ENCODE data around the gene ITGB7. TPM values are rescaled to one million over a fixed set of nuclear protein-coding genes. Genes with fewer than 3 reads are reported as not detected.
"Not testable (repeated sequence)": the region's sequence is repeated elsewhere in the genome, so short reads cannot be mapped to it uniquely, and the experiment has no call there.

ITGB7 gene
- total and polyA plus RNA-seq, 2 donors, result 9.5 to 18.9 TPM

DNA sequence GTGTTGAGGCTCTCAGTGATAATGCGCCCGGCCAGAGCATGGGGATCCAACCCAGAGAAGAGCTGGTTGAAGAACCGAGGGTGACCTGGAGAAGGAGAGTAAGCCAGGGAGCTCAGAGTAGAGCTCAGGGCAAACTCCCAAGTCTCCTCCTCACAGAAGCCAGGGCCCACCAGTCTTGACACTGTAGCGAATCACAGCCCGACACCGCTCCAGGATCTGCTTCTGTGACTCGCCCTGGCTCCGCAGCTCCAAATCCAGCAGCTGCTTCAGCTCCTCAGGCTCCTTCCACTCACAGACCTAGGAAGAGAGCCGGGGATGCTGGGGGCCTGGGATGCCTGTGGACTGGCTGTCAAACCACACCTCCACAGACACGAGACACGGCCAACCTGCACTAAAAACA lies 34.7 kb downstream of the ITGB7 start:
- DNase-seq (ENCODE audit: low read depth in 6 of 9, low spot score in 9 of 9), result no peak
- H3K4me3 ChIP-seq (ENCODE audit: low read length in 2 of 2), result no peak overlapping the region
- no peak overlapping the region for H3K27ac ChIP-seq (ENCODE audit: low read depth in 1 of 2, low read length in 1 of 2)
- H3K4me1 ChIP-seq (ENCODE audit: control insufficient read depth in 2 of 2, insufficient read depth in 2 of 2, low read length in 2 of 2), result peaks cover 0 to 3% of the 10 kb centered on the region in 2 donors
- peaks cover 9 to 16% of the 10 kb centered on the region in 2 donors for H3K36me3 ChIP-seq (ENCODE audit: control insufficient read depth in 2 of 2, insufficient read depth in 2 of 2, low read length in 1 of 2)
- 96% methylated on average over 11 of the region's 11 CpGs for WGBS
- no peaks in the 10 kb centered on the region for H3K27me3 ChIP-seq (ENCODE audit: control insufficient read depth in 2 of 2, insufficient read depth in 1 of 2, low read length in 1 of 2)
- H3K9me3 ChIP-seq (ENCODE audit: control insufficient read depth in 2 of 2, insufficient read depth in 1 of 2, low read length in 1 of 2), result no peaks in the 10 kb centered on the region

DNA sequence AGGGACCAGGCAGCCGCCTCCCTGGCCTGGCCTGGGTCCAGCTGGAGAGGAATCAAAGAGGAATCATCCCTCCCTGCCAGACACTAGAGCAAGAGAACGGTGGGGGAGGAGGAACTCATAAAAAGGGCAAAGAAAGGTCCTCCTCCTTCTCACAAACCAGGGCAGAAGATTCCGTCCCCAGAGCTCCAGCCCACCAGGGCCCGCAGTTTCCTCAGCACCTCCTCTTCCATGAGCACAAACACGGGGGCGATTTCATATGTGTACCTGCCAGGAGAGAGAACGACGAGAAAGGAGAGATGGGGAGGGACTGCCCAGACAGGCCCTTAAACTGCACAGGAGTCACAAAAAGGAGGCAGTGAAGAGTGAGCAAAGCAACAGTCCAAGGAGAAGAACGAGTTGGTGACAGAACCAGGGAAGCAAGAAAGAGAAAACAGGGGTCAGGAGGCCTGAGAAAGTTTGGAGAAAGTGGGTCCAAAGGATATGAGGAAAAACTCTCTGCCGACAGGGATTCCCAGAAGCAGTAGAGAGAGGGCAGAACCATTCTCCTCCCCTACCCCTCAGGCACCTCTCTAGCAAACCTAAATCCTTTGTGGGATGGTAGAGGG lies 35.2 kb downstream of the ITGB7 start:
- Histone ChIP-seq H3K4me1 (ENCODE audit: control insufficient read depth in 2 of 2, insufficient read depth in 2 of 2, low read length in 2 of 2) (peaks cover 0 to 3% of the 10 kb centered on the region in 2 donors), H3K9me3 (ENCODE audit: control insufficient read depth in 2 of 2, insufficient read depth in 1 of 2, low read length in 1 of 2) (no peaks in the 10 kb centered on the region), H3K27me3 (ENCODE audit: control insufficient read depth in 2 of 2, insufficient read depth in 1 of 2, low read length in 1 of 2) (no peaks in the 10 kb centered on the region), H3K27ac (ENCODE audit: low read depth in 1 of 2, low read length in 1 of 2) (no peak overlapping the region), H3K4me3 (ENCODE audit: low read length in 2 of 2) (no peak overlapping the region), H3K36me3 (ENCODE audit: control insufficient read depth in 2 of 2, insufficient read depth in 2 of 2, low read length in 1 of 2) (peaks cover 9 to 16% of the 10 kb centered on the region in 2 donors)
- WGBS, result 92% methylated on average over 10 of the region's 10 CpGs
- no peak for DNase-seq (ENCODE audit: low read depth in 6 of 9, low spot score in 9 of 9)

DNA sequence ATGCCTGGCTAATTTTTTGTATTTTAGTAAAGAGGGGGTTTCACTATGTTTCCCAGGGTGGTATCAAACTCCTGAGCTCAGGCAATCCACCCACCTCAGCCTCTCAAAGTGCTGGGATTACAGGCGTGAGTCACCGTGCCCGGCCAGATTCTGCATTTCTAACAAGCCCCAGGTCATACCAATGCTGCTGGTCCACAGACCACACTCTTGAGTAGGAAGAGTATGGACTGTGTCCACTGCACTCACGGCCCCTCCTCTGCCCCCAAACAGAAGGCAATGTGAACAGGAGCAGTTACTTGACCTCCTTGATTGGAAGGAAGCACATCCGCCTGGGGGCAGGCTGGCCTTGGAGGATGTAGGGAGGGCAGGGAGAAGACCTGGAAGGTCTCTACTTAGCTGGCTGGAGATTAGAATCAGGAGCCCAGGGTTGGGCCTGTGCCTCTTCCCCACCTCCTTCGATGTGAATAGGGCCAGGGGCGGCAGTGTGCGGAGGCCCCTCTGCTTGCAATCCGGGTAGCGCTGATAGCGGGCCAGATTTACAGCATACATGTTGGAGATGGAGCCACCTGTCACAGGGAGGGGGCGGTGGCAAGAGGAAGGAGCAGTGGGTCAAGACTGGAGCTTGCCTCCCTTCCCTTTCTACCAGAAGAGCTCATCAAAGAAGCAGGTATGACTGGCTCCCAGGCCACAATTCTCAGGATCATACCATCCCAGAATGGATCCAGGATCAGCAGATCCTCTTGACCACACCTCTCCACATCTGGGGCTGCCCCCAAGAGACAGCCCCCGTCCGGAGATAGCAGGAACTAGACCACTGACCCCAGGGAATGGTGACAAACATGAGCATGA lies 36.0 kb downstream of the ITGB7 start:
- no peaks in the 10 kb centered on the region for H3K9me3 ChIP-seq (ENCODE audit: control insufficient read depth in 2 of 2, insufficient read depth in 1 of 2, low read length in 1 of 2)
- WGBS, result 96% methylated on average over 14 of the region's 14 CpGs
- peaks cover 9 to 16% of the 10 kb centered on the region in 2 donors for H3K36me3 ChIP-seq (ENCODE audit: control insufficient read depth in 2 of 2, insufficient read depth in 2 of 2, low read length in 1 of 2)

DNA sequence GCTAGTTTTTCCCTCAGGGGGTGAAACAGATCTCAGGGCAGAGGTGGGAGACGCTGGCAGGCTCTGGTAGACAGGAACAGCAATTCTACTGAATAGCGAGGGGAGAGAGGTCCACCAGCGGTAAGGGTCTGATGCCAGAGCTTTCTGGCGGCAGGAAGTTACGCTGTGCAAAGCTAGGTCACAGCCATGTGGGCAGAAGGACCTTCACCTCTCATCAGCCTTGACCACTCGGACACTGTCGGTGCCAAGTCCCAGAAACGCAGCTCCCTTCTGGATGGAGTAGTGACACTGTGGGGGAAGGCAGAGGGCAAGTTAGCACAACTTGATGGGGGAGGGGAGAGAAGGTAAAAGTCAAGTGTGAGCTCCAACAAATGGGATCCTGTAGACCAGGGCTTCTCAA lies 36.8 kb downstream of the ITGB7 start:
- Histone ChIP-seq H3K27ac (ENCODE audit: low read depth in 1 of 2, low read length in 1 of 2) (no peak overlapping the region), H3K9me3 (ENCODE audit: control insufficient read depth in 2 of 2, insufficient read depth in 1 of 2, low read length in 1 of 2) (no peaks in the 10 kb centered on the region), H3K36me3 (ENCODE audit: control insufficient read depth in 2 of 2, insufficient read depth in 2 of 2, low read length in 1 of 2) (peaks cover 9 to 16% of the 10 kb centered on the region in 2 donors), H3K4me1 (ENCODE audit: control insufficient read depth in 2 of 2, insufficient read depth in 2 of 2, low read length in 2 of 2) (peaks cover 0 to 3% of the 10 kb centered on the region in 2 donors), H3K27me3 (ENCODE audit: control insufficient read depth in 2 of 2, insufficient read depth in 1 of 2, low read length in 1 of 2) (no peaks in the 10 kb centered on the region), H3K4me3 (ENCODE audit: low read length in 2 of 2) (no peak overlapping the region)
- WGBS, result 98% methylated on average over 8 of the region's 8 CpGs
- DNase-seq (ENCODE audit: low read depth in 6 of 9, low spot score in 9 of 9), result no peak

More for the DNA sequence above, 36.0 kb downstream of the ITGB7 start:
- H3K27me3 ChIP-seq (ENCODE audit: control insufficient read depth in 2 of 2, insufficient read depth in 1 of 2, low read length in 1 of 2), result no peaks in the 10 kb centered on the region
- no peak overlapping the region for H3K4me3 ChIP-seq (ENCODE audit: low read length in 2 of 2)
- peaks cover 0 to 3% of the 10 kb centered on the region in 2 donors for H3K4me1 ChIP-seq (ENCODE audit: control insufficient read depth in 2 of 2, insufficient read depth in 2 of 2, low read length in 2 of 2)
- H3K27ac ChIP-seq (ENCODE audit: low read depth in 1 of 2, low read length in 1 of 2), result no peak overlapping the region
- DNase-seq (ENCODE audit: low read depth in 6 of 9, low spot score in 9 of 9), result no peak

DNA sequence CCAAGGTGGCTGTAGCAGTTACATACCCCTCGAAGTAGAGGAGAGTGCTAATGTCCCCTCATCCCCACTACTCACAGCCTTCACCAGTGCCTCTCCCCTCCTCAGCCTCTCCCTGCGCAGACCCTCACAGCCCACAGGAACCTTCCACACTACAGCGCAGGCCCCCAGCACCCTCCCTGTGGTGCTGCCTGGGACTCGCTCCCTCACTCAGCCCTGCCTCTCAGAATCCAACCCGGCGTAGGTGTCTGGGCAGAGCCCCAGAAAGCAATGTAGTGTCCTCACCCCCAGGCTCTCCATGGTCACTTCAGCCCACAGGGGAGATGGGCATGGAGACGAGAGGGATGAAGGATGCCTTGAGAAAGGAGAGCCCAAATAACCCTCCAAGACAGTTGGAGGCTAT lies 37.4 kb downstream of the ITGB7 start:
- H3K27me3 ChIP-seq (ENCODE audit: control insufficient read depth in 2 of 2, insufficient read depth in 1 of 2, low read length in 1 of 2), result no peaks in the 10 kb centered on the region
- 97% methylated on average over 7 of the region's 7 CpGs for WGBS
- no peak overlapping the region for H3K4me3 ChIP-seq (ENCODE audit: low read length in 2 of 2)
- peaks cover 9 to 16% of the 10 kb centered on the region in 2 donors for H3K36me3 ChIP-seq (ENCODE audit: control insufficient read depth in 2 of 2, insufficient read depth in 2 of 2, low read length in 1 of 2)
- H3K27ac ChIP-seq (ENCODE audit: low read depth in 1 of 2, low read length in 1 of 2), result no peak overlapping the region
- DNase-seq (ENCODE audit: low read depth in 6 of 9, low spot score in 9 of 9), result no peak
- peaks cover 0 to 3% of the 10 kb centered on the region in 2 donors for H3K4me1 ChIP-seq (ENCODE audit: control insufficient read depth in 2 of 2, insufficient read depth in 2 of 2, low read length in 2 of 2)
- no peaks in the 10 kb centered on the region for H3K9me3 ChIP-seq (ENCODE audit: control insufficient read depth in 2 of 2, insufficient read depth in 1 of 2, low read length in 1 of 2)

DNA sequence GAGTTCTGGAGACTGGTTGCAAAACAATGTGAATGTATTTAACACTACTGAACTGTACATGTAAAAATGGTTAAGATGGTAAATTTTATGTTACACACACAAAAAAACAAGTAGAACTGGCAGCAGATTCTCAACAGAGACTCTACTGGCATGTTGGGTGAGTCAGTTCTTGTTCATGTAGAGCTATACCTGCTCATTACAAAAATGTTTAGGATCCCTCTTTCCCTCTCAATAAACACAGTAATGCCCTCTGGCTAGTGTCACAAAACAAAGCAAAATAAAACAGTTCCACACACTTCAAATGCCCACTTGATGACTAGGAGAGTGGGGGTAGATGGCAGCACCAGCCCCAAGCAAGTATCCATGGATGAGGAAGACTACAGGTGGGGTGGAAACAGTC lies 40.2 kb downstream of the ITGB7 start:
- peaks cover 6 to 13% of the 10 kb centered on the region in 2 donors for H3K36me3 ChIP-seq (ENCODE audit: control insufficient read depth in 2 of 2, insufficient read depth in 2 of 2, low read length in 1 of 2)
- H3K27ac ChIP-seq (ENCODE audit: low read depth in 1 of 2, low read length in 1 of 2), result no peak overlapping the region

DNA sequence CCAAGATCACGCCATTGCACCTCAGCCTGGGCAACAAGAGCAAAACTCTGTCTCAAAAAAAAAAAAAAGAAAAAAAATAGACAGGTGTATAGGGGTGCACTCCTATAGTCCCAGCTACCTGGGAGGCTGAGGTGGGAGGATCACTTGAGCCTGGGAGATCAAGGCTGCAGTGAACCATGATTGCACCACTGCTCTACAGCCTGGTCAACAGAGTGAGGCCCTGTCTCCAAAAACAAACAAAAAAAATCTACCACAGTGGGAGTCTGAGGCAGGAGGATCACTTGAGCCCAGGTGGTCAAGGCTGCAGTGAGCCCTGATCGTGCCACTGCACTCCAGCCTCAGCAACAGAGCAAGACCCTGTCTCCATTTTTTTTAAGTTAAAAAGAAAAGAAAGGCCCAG lies 44.0 kb downstream of the ITGB7 start:
- not testable (repeated sequence) for H3K27me3 ChIP-seq (ENCODE audit: control insufficient read depth in 2 of 2, insufficient read depth in 1 of 2, low read length in 1 of 2); H3K27ac ChIP-seq (ENCODE audit: low read depth in 1 of 2, low read length in 1 of 2); H3K9me3 ChIP-seq (ENCODE audit: control insufficient read depth in 2 of 2, insufficient read depth in 1 of 2, low read length in 1 of 2); DNase-seq (ENCODE audit: low read depth in 6 of 9, low spot score in 9 of 9); H3K36me3 ChIP-seq (ENCODE audit: control insufficient read depth in 2 of 2, insufficient read depth in 2 of 2, low read length in 1 of 2); H3K4me3 ChIP-seq (ENCODE audit: low read length in 2 of 2); H3K4me1 ChIP-seq (ENCODE audit: control insufficient read depth in 2 of 2, insufficient read depth in 2 of 2, low read length in 2 of 2)
- WGBS, result 97% methylated on average over 2 of the region's 2 CpGs

More for the DNA sequence above, 40.2 kb downstream of the ITGB7 start:
- Histone ChIP-seq H3K27me3 (ENCODE audit: control insufficient read depth in 2 of 2, insufficient read depth in 1 of 2, low read length in 1 of 2) (no peaks in the 10 kb centered on the region), H3K4me3 (ENCODE audit: low read length in 2 of 2) (no peak overlapping the region), H3K4me1 (ENCODE audit: control insufficient read depth in 2 of 2, insufficient read depth in 2 of 2, low read length in 2 of 2) (peaks cover 0 to 3% of the 10 kb centered on the region in 2 donors), H3K9me3 (ENCODE audit: control insufficient read depth in 2 of 2, insufficient read depth in 1 of 2, low read length in 1 of 2) (no peaks in the 10 kb centered on the region)
- no peak for DNase-seq (ENCODE audit: low read depth in 6 of 9, low spot score in 9 of 9)

DNA sequence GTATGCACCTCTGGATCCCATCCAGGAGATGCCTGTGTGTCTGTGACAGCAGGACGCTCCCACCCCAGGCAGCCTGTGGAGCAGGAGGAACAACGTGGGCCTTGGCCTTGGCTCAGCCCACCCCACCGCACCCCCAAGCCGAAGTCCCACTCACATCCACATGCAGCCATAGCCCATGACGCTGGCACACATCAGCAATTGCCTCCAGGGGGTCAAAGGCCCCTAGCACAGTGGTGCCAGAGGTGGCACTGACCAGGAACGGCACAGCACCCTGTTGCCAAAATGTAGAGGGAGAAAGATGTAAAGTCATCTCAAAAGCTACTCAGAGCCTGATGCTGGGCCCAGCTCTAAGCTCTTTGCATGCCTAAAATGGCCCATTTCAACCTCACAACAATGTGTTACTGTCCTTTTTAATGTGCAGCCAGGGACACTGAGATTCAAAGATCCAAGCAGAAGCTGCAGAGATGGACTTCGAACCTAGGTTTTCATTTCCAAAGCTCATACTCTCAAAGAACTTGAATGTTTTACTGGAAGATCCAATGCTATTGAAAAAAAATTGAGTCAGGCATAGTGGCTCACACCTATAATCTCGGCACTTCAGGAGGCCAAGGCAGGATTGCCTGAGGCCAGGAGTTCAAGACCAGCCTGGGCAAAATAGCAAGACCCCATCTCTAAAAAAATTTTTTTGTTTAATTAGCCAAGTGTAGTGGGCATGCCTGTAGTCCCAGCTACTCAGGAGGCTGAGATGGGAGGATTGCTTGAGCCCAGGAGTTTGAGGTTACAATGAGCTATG lies 45.7 kb downstream of the ITGB7 start:
- no peak for DNase-seq (ENCODE audit: low read depth in 6 of 9, low spot score in 9 of 9)
- H3K4me1 ChIP-seq (ENCODE audit: control insufficient read depth in 2 of 2, insufficient read depth in 2 of 2, low read length in 2 of 2), result peaks cover 0 to 7% of the 10 kb centered on the region in 2 donors
- 97% methylated on average over 8 of the region's 8 CpGs for WGBS

DNA sequence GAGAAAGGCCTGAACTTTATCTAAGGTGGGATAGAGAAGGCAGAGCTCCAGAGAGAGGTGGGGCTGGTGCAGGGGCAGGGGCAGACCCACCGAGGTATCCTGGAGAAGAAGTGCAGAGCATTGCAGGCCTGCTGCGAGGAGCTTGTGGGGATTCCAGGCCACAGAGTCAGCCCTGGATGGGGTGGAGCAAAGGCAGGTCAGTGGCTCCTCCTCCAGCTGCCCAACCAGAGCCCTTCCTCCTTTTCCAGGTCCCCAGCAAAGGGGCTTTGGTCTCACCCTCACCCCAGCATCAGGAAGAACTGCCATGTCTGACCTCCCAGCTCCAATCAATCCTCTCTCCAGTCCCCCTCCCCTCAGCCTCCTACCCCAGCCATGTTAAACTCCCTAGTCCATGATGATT lies 46.4 kb downstream of the ITGB7 start:
- H3K36me3 ChIP-seq (ENCODE audit: control insufficient read depth in 2 of 2, insufficient read depth in 2 of 2, low read length in 1 of 2), result peaks cover 0 to 6% of the 10 kb centered on the region in 2 donors
- no peak overlapping the region for H3K4me3 ChIP-seq (ENCODE audit: low read length in 2 of 2)
- H3K27ac ChIP-seq (ENCODE audit: low read depth in 1 of 2, low read length in 1 of 2), result no peak overlapping the region
- peaks cover 0 to 7% of the 10 kb centered on the region in 2 donors for H3K4me1 ChIP-seq (ENCODE audit: control insufficient read depth in 2 of 2, insufficient read depth in 2 of 2, low read length in 2 of 2)
- DNase-seq (ENCODE audit: low read depth in 6 of 9, low spot score in 9 of 9), result no peak
- WGBS, result 97% methylated on average over 2 of the region's 2 CpGs
- H3K27me3 ChIP-seq (ENCODE audit: control insufficient read depth in 2 of 2, insufficient read depth in 1 of 2, low read length in 1 of 2), result no peaks in the 10 kb centered on the region
- no peaks in the 10 kb centered on the region for H3K9me3 ChIP-seq (ENCODE audit: control insufficient read depth in 2 of 2, insufficient read depth in 1 of 2, low read length in 1 of 2)

More for the DNA sequence above, 45.7 kb downstream of the ITGB7 start:
- H3K4me3 ChIP-seq (ENCODE audit: low read length in 2 of 2), result no peak overlapping the region
- H3K9me3 ChIP-seq (ENCODE audit: control insufficient read depth in 2 of 2, insufficient read depth in 1 of 2, low read length in 1 of 2), result no peaks in the 10 kb centered on the region
- no peaks in the 10 kb centered on the region for H3K27me3 ChIP-seq (ENCODE audit: control insufficient read depth in 2 of 2, insufficient read depth in 1 of 2, low read length in 1 of 2)
- H3K27ac ChIP-seq (ENCODE audit: low read depth in 1 of 2, low read length in 1 of 2), result no peak overlapping the region
- peaks cover 0 to 6% of the 10 kb centered on the region in 2 donors for H3K36me3 ChIP-seq (ENCODE audit: control insufficient read depth in 2 of 2, insufficient read depth in 2 of 2, low read length in 1 of 2)
